SK-N-SH treated with all-trans-retinoic acid at 6 μM for 48 hours (cell line): ENCODE results near the gene BCL2L13.

Experiments
- ATAC-seq: fragments of 200-7000 bp; cut with Tn5 transposase; 3 replicates; pipeline ENCODE4 v1.9.1; 2020; ENCODE audit warnings: mild to moderate bottlenecking, moderate library complexity
- BACH2 ChIP-seq: fragments of 250-450 bp; sonication (Bioruptor Pico); IDR thresholded peaks from 2 replicates; pipeline ENCODE4 v1.9.0; 2021; ENCODE audit warnings: mild to moderate bottlenecking, borderline replicate concordance
- CSDC2 ChIP-seq: fragments of 250-450 bp; sonication (Bioruptor Pico); IDR thresholded peaks from 2 replicates; pipeline ENCODE4 v1.5.0; 2020; ENCODE audit warnings: mild to moderate bottlenecking, moderate library complexity
- ESRRG ChIP-seq: fragments of 250-450 bp; sonication (Bioruptor Pico); IDR thresholded peaks from 2 replicates; pipeline ENCODE4 v1.6.1; 2021; ENCODE audit warnings: mild to moderate bottlenecking
- GLIS3 ChIP-seq: fragments of 250-450 bp; sonication (Bioruptor Pico); IDR thresholded peaks from 2 replicates; pipeline ENCODE4 v1.5.0; 2020; ENCODE audit warnings: mild to moderate bottlenecking, moderate library complexity
- ISL1 ChIP-seq: fragments of 250-450 bp; sonication (Bioruptor Pico); IDR thresholded peaks from 2 replicates; pipeline ENCODE4 v2.1.2; 2022; ENCODE audit warnings: mild to moderate bottlenecking, moderate library complexity
- OSR1 ChIP-seq: fragments of 250-450 bp; sonication (Bioruptor Pico); IDR thresholded peaks from 2 replicates; pipeline ENCODE4 v1.8.0; 2022; ENCODE audit warnings: moderate library complexity, mild to moderate bottlenecking, inconsistent platforms
- PPARA ChIP-seq: fragments of 250-450 bp; sonication (Bioruptor Pico); IDR thresholded peaks from 2 replicates; pipeline ENCODE4 v1.5.0; 2020; ENCODE audit warnings: mild to moderate bottlenecking, borderline replicate concordance
- RARB ChIP-seq: fragments of 250-450 bp; sonication (Bioruptor Pico); IDR thresholded peaks from 2 replicates; pipeline ENCODE4 v1.8.0; 2021; ENCODE audit warnings: mild to moderate bottlenecking, moderate library complexity
- TCF4 ChIP-seq: fragments of 250-450 bp; sonication (Bioruptor Pico); IDR thresholded peaks from 2 replicates; pipeline ENCODE4 v1.8.0; 2021; ENCODE audit warnings: mild to moderate bottlenecking, moderate library complexity, borderline replicate concordance
- TOX ChIP-seq: fragments of 250-450 bp; sonication (Bioruptor Pico); IDR thresholded peaks from 2 replicates; pipeline ENCODE4 v1.8.0; 2021; ENCODE audit warnings: mild to moderate bottlenecking, moderate library complexity, borderline replicate concordance
- ZC3H10 ChIP-seq: fragments of 250-450 bp; sonication (Bioruptor Pico); IDR thresholded peaks from 2 replicates; pipeline ENCODE4 v1.5.1; 2021; ENCODE audit warnings: mild to moderate bottlenecking, moderate library complexity
- ZFP30 ChIP-seq: fragments of 450-650 bp; formaldehyde crosslinking; IDR thresholded peaks from 2 replicates; pipeline ENCODE4 v1.5.0; 2022; ENCODE audit warnings: mild to moderate bottlenecking, moderate library complexity
- ZNF565 ChIP-seq: fragments of 450-650 bp; formaldehyde crosslinking; conservative IDR thresholded peaks from 2 replicates; pipeline ENCODE4 v1.5.0; 2020; ENCODE audit warnings: low read depth, mild to moderate bottlenecking, moderate library complexity
- ZNF70 ChIP-seq: fragments of 450-650 bp; formaldehyde crosslinking; IDR thresholded peaks from 2 replicates; pipeline ENCODE4 v1.5.0; 2020; ENCODE audit warnings: mild to moderate bottlenecking, moderate library complexity
- ZNF8 ChIP-seq: fragments of 450-650 bp; formaldehyde crosslinking; IDR thresholded peaks from 2 replicates; pipeline ENCODE4 v1.5.0; 2020; ENCODE audit warnings: mild to moderate bottlenecking, moderate library complexity
- TF ChIP-seq, protein P1 (sequence below): fragments of 250-450 bp; sonication (Bioruptor Pico); IDR thresholded peaks from 2 replicates; pipeline ENCODE4 v1.5.1; 2020; ENCODE audit warnings: low read depth, mild to moderate bottlenecking, moderate library complexity
- TF ChIP-seq, protein P2 (sequence below): fragments of 250-450 bp; sonication (Bioruptor Pico); IDR thresholded peaks from 2 replicates; pipeline ENCODE4 v1.8.0; 2021; ENCODE audit warnings: low read depth, mild to moderate bottlenecking, moderate library complexity, borderline replicate concordance
- TF ChIP-seq, protein P3 (sequence below): fragments of 250-450 bp; sonication (Bioruptor Pico); IDR thresholded peaks from 2 replicates; pipeline ENCODE4 v1.5.0; 2020; ENCODE audit warnings: mild to moderate bottlenecking, moderate library complexity
- TF ChIP-seq, protein P4 (sequence below): fragments of 250-450 bp; sonication (Bioruptor Pico); IDR thresholded peaks from 2 replicates; pipeline ENCODE4 v1.8.0; 2020; ENCODE audit warnings: mild to moderate bottlenecking, moderate library complexity, borderline replicate concordance
- TF ChIP-seq, protein P5 (sequence below): fragments of 250-450 bp; sonication (Bioruptor Pico); IDR thresholded peaks from 2 replicates; pipeline ENCODE4 v1.5.1; 2021; ENCODE audit warnings: mild to moderate bottlenecking, moderate library complexity

Gene BCL2L13

DNA sequence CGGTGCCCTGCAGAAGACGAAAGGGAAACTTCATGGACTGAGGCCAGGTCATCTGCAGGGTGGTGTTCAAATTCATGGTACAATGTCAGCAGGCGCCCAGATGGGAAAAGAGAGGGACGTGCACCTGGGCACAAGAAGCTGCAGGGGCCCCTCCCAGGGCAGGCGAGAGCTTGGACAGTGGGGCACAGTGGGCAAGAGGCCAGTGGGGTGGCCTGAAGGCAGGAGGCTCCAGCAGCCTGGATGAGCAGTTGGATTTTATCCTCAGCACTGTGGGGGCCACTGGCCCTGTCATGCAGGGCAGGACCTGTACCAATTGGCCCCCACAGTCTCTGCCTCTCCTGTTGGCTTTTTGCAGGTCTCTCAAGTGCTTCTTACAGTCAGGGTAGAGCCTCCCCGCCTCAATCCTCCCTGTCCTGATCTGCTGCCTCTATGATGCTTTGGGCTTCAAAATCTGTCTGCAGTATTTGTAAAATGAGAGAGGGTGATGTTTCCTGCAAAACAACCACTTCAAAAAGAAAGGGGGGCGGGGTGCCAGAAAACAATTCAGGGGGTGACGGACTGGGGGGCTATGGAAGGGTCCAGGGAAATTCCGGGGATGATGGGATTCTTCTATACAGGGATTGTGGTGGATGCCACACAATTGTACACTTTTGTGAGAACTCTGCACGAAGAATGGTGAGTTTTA is 137.4 kb downstream of the BCL2L13 start:
- TF ChIP-seq ZC3H10 (CRISPR knock-in tag) (no peak), ZNF565 (CRISPR knock-in tag) (no peak), ZNF8 (CRISPR knock-in tag) (no peak), PPARA (no peak), ESRRG (CRISPR knock-in tag) (no peak), ZNF70 (CRISPR knock-in tag) (no peak), GLIS3 (no peak), RARB (no peak), TOX (CRISPR knock-in tag) (no peak), OSR1 (CRISPR knock-in tag) (no peak), TCF4 (CRISPR knock-in tag) (no peak)
- TF ChIP-seq, protein P1, sequence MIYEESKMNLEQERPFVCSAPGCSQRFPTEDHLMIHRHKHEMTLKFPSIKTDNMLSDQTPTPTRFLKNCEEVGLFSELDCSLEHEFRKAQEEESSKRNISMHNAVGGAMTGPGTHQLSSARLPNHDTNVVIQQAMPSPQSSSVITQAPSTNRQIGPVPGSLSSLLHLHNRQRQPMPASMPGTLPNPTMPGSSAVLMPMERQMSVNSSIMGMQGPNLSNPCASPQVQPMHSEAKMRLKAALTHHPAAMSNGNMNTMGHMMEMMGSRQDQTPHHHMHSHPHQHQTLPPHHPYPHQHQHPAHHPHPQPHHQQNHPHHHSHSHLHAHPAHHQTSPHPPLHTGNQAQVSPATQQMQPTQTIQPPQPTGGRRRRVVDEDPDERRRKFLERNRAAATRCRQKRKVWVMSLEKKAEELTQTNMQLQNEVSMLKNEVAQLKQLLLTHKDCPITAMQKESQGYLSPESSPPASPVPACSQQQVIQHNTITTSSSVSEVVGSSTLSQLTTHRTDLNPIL: no peak
- TF ChIP-seq, protein P2, sequence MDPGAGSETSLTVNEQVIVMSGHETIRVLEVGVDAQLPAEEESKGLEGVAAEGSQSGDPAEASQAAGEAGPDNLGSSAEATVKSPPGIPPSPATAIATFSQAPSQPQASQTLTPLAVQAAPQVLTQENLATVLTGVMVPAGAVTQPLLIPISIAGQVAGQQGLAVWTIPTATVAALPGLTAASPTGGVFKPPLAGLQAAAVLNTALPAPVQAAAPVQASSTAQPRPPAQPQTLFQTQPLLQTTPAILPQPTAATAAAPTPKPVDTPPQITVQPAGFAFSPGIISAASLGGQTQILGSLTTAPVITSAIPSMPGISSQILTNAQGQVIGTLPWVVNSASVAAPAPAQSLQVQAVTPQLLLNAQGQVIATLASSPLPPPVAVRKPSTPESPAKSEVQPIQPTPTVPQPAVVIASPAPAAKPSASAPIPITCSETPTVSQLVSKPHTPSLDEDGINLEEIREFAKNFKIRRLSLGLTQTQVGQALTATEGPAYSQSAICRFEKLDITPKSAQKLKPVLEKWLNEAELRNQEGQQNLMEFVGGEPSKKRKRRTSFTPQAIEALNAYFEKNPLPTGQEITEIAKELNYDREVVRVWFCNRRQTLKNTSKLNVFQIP (CRISPR knock-in tag): no peak
- TF ChIP-seq, protein P3, sequence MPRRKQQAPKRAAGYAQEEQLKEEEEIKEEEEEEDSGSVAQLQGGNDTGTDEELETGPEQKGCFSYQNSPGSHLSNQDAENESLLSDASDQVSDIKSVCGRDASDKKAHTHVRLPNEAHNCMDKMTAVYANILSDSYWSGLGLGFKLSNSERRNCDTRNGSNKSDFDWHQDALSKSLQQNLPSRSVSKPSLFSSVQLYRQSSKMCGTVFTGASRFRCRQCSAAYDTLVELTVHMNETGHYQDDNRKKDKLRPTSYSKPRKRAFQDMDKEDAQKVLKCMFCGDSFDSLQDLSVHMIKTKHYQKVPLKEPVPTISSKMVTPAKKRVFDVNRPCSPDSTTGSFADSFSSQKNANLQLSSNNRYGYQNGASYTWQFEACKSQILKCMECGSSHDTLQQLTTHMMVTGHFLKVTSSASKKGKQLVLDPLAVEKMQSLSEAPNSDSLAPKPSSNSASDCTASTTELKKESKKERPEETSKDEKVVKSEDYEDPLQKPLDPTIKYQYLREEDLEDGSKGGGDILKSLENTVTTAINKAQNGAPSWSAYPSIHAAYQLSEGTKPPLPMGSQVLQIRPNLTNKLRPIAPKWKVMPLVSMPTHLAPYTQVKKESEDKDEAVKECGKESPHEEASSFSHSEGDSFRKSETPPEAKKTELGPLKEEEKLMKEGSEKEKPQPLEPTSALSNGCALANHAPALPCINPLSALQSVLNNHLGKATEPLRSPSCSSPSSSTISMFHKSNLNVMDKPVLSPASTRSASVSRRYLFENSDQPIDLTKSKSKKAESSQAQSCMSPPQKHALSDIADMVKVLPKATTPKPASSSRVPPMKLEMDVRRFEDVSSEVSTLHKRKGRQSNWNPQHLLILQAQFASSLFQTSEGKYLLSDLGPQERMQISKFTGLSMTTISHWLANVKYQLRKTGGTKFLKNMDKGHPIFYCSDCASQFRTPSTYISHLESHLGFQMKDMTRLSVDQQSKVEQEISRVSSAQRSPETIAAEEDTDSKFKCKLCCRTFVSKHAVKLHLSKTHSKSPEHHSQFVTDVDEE: no peak
- TF ChIP-seq, protein P4, sequence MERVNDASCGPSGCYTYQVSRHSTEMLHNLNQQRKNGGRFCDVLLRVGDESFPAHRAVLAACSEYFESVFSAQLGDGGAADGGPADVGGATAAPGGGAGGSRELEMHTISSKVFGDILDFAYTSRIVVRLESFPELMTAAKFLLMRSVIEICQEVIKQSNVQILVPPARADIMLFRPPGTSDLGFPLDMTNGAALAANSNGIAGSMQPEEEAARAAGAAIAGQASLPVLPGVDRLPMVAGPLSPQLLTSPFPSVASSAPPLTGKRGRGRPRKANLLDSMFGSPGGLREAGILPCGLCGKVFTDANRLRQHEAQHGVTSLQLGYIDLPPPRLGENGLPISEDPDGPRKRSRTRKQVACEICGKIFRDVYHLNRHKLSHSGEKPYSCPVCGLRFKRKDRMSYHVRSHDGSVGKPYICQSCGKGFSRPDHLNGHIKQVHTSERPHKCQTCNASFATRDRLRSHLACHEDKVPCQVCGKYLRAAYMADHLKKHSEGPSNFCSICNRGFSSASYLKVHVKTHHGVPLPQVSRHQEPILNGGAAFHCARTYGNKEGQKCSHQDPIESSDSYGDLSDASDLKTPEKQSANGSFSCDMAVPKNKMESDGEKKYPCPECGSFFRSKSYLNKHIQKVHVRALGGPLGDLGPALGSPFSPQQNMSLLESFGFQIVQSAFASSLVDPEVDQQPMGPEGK (CRISPR knock-in tag): no peak
- ATAC-seq: no peak

DNA sequence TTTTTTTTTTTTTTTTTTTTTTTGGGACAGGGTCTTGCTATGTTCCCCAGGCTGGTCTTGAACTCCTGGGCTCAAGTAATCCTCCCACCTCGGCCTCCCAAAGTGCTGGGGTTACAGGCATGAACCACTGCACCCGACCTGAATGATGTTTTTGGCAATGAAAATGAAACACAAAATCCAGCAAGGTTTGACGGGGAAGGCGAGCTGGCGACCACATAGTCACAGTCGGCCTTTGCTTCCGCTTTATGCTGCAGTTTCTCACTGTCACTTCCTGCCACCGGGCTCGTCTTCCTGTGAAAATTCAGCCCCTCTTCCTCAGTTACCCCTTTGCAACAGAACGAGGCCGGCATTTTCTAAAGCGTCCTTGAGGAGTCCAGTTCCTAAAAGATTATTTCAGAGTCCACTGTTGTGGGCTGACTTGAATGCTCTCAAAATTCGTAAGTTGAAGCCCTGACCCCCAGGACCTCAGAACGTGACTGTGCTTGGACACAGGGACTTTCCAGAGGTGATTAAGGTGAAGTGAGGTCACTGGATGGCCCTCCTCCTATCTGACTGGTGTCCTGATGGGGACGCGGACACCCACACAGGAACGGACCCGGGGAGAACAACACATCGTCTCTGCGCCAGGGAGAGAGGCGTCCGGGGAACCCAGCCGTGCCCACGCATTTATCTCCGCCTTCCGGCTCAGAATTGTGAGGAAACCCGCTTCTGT is 138.6 kb downstream of the BCL2L13 start:
- TF ChIP-seq, protein P1: no peak
- TF ChIP-seq ISL1: no peak
- TF ChIP-seq, all 23 proteins: peak for 0
- ATAC-seq: no peak

DNA sequence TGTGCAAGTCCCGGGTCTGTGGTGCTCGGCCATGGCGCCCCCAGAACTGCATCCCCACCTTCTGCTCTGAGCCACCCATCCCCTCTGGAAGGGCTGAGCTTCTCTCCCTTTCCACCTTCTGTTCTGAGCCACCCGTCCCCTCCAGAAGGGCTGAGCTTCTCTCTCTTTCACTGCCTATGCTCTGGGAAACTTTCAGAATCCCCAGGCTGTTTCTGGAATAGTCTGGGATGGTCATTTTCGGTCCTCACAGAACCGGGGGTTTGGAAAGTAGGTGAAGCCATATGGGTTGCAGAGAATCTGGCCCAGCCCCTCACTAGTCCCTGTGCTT is 139.1 kb downstream of the BCL2L13 start:
- no peak for ATAC-seq
- TF ChIP-seq, protein P3: no peak
- TF ChIP-seq TCF4 (CRISPR knock-in tag): no peak
- TF ChIP-seq RARB: no peak
- no peak for TF ChIP-seq OSR1 (CRISPR knock-in tag)
- TF ChIP-seq BACH2 (CRISPR knock-in tag): no peak
- no peak for TF ChIP-seq ZNF565 (CRISPR knock-in tag)
- TF ChIP-seq, protein P5, sequence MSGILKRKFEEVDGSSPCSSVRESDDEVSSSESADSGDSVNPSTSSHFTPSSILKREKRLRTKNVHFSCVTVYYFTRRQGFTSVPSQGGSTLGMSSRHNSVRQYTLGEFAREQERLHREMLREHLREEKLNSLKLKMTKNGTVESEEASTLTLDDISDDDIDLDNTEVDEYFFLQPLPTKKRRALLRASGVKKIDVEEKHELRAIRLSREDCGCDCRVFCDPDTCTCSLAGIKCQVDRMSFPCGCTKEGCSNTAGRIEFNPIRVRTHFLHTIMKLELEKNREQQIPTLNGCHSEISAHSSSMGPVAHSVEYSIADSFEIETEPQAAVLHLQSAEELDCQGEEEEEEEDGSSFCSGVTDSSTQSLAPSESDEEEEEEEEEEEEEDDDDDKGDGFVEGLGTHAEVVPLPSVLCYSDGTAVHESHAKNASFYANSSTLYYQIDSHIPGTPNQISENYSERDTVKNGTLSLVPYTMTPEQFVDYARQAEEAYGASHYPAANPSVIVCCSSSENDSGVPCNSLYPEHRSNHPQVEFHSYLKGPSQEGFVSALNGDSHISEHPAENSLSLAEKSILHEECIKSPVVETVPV (CRISPR knock-in tag): no peak
- no peak for TF ChIP-seq PPARA
- no peak for TF ChIP-seq CSDC2 (CRISPR knock-in tag)
- no peak for TF ChIP-seq ZNF8 (CRISPR knock-in tag)
- TF ChIP-seq ZFP30 (CRISPR knock-in tag): no peak
- TF ChIP-seq, protein P1: no peak
- no peak for TF ChIP-seq ZC3H10 (CRISPR knock-in tag)
- TF ChIP-seq TOX (CRISPR knock-in tag): no peak
- no peak for TF ChIP-seq ZNF70 (CRISPR knock-in tag)
- TF ChIP-seq GLIS3: no peak
